ENCODE data around the gene SLC35D2. TPM values are rescaled to one million over a fixed set of nuclear protein-coding genes. Genes with fewer than 3 reads are reported as not detected.
"Not testable (repeated sequence)": the region's sequence is repeated elsewhere in the genome, so short reads cannot be mapped to it uniquely, and the experiment has no call there.

The SLC35D2 gene
- total RNA-seq, 1 donor from 2014 or later, result 44.7 TPM

- no peak for TF ChIP-seq CTCF (IDR thresholded peaks at IDR 0.05; ENCODE audit: partially characterized antibody, unreplicated experiment)
- DNase-seq, result no peak
- Mint-ChIP-seq H3K4me1 (ENCODE audit: low read depth, unreplicated experiment) (peaks cover 1% of the 10 kb centered on the region), H3K4me3 (ENCODE audit: unreplicated experiment) (no peak overlapping the region), H3K27ac (ENCODE audit: unreplicated experiment) (no peak overlapping the region), H3K9me3 (ENCODE audit: unreplicated experiment) (peaks cover 3% of the 10 kb centered on the region), H3K27me3 (ENCODE audit: unreplicated experiment) (peaks cover 1% of the 10 kb centered on the region), H3K36me3 (ENCODE audit: unreplicated experiment) (no peaks in the 10 kb centered on the region)
Observed at GRCh38 chr9:96320749-96321280, 62.7 kb downstream of the SLC35D2 start.

- H3K9me3 Mint-ChIP-seq (ENCODE audit: unreplicated experiment), result peaks cover 2% of the 10 kb centered on the region
- no peaks in the 10 kb centered on the region for H3K36me3 Mint-ChIP-seq (ENCODE audit: unreplicated experiment)
- no peak for TF ChIP-seq CTCF (IDR thresholded peaks at IDR 0.05; ENCODE audit: partially characterized antibody, unreplicated experiment)
- DNase-seq, result no peak
- H3K4me3 Mint-ChIP-seq (ENCODE audit: unreplicated experiment), result no peak overlapping the region
- peaks cover 1% of the 10 kb centered on the region for H3K4me1 Mint-ChIP-seq (ENCODE audit: low read depth, unreplicated experiment)
- H3K27me3 Mint-ChIP-seq (ENCODE audit: unreplicated experiment), result peaks cover 1% of the 10 kb centered on the region
- no peak overlapping the region for H3K27ac Mint-ChIP-seq (ENCODE audit: unreplicated experiment)
Observed at GRCh38 chr9:96318921-96319565, 64.5 kb downstream of the SLC35D2 start.

GRCh38 chr9:96317335-96317980, 66.1 kb downstream of the SLC35D2 start:
- H3K4me1 Mint-ChIP-seq (ENCODE audit: low read depth, unreplicated experiment), result peaks cover 1% of the 10 kb centered on the region

GRCh38 chr9:96309850-96310249, 73.7 kb downstream of the SLC35D2 start:
- Mint-ChIP-seq H3K4me1 (ENCODE audit: low read depth, unreplicated experiment) (no peaks in the 10 kb centered on the region), H3K4me3 (ENCODE audit: unreplicated experiment) (no peak overlapping the region), H3K36me3 (ENCODE audit: unreplicated experiment) (peaks cover 27% of the 10 kb centered on the region), H3K9me3 (ENCODE audit: unreplicated experiment) (peaks cover 8% of the 10 kb centered on the region), H3K27me3 (ENCODE audit: unreplicated experiment) (peaks cover 6% of the 10 kb centered on the region), H3K27ac (ENCODE audit: unreplicated experiment) (no peak overlapping the region)
- TF ChIP-seq CTCF (IDR thresholded peaks at IDR 0.05; ENCODE audit: partially characterized antibody, unreplicated experiment), result no peak
- DNase-seq, result no peak

More at GRCh38 chr9:96317335-96317980, 66.1 kb downstream of the SLC35D2 start:
- DNase-seq, result peak; percentile 65
- Mint-ChIP-seq H3K36me3 (ENCODE audit: unreplicated experiment) (peaks cover 11% of the 10 kb centered on the region), H3K9me3 (ENCODE audit: unreplicated experiment) (peaks cover 2% of the 10 kb centered on the region), H3K4me3 (ENCODE audit: unreplicated experiment) (no peak overlapping the region), H3K27ac (ENCODE audit: unreplicated experiment) (no peak overlapping the region), H3K27me3 (ENCODE audit: unreplicated experiment) (no peaks in the 10 kb centered on the region)
- peak; percentile 87 for TF ChIP-seq CTCF (IDR thresholded peaks at IDR 0.05; ENCODE audit: partially characterized antibody, unreplicated experiment)

- not testable (repeated sequence) for H3K27ac Mint-ChIP-seq (ENCODE audit: unreplicated experiment); H3K4me1 Mint-ChIP-seq (ENCODE audit: low read depth, unreplicated experiment); H3K27me3 Mint-ChIP-seq (ENCODE audit: unreplicated experiment); H3K4me3 Mint-ChIP-seq (ENCODE audit: unreplicated experiment); DNase-seq; H3K9me3 Mint-ChIP-seq (ENCODE audit: unreplicated experiment)
- peaks cover 13% of the 10 kb centered on the region for H3K36me3 Mint-ChIP-seq (ENCODE audit: unreplicated experiment)
Observed at GRCh38 chr9:96306958-96307357, 76.6 kb downstream of the SLC35D2 start.
